NCI-H1092 (cell line): ENCODE measurements around the gene ZYX.
"Not testable (repeated sequence)": the region's sequence is repeated elsewhere in the genome, so short reads cannot be mapped to it uniquely, and the experiment has no call there.

ENCODE experiments used
- DNase-seq: peaks from one replicate; lab custom pipeline; 2025; lab: John Stamatoyannopoulos, UW

ZYX gene

DNA sequence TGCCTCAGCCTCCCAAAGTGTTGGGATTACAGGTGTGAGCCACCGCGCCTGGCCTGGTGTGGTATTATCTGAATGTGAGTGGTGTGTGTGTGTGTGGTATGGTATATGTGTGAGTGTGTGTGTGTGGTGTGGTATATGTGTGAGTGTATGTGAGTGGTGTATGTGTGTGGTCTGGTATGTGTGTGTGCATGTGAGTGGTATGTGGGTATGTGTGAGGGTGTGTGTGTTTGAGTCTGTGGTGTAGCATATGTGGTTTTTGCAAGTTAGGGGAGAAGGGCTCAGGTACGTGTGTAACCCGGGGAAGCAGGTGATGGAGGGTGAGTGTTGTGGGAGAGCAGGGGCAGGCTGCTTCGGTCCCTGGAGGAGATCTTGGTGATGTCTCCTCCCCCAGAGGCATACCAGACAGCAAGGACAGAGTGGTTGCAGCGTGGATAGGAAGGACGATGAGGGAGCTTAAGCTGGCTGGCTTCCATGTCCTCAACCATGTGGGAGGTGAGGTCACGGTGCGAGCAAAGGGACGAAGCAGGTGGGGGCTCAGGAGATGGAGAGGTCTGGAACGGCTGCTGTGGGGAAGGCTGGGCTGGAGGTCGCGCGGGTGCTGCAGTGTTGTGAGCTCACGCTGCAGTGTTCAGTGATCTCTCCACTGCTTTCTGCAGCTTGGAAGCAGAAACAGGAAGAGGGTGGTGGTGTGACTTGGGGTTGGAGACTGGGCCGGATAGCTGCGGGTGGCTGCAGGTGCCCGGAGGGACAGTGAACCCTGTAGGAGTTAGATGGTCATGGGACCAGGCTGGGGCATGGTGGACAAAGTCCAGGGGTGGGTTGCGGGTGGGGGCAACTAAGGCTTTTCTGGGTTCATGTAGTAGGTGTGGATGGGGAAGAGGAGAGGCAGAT is 5.0 kb downstream of the ZYX start:
- DNase-seq = no peak

DNA sequence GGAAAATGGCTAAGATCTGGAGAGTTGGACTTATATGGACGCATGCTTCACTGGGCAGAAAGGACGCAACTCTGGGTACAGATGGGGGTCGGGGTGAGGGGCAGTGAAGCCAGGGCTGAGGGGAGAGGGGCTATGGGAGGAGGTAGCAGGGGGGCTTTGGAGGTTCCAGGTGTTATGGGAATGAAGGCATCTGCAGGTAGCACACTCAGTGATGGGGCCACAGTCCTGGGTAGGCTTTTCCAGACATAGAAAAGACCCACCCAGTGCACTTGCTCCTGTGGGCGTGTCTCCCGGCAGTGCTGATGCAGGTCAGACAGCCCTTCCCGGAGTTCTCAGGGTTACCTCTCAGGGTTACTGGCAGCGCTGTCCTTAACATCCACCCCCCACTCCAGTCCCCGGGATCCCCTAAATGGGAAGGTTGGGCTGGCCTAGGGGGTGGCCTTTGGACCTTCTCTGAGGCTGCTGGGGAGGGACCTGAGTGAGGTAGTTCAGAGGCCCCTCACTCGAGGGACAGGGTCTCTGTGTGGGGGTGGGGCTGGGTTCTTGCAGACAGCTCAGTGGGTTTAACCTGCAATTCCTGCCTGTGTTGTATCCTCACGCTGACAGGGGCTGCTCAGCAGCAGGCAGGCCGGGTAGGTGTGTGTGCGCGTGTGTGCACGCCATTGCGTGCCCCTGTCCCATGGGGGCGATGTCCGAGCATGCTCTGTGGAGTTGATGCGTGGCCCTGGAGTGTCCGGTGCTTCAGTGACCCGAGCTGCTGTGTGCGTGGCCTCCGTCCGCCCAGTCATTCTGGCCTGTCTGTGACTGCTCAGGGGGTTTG is 6.2 kb downstream of the ZYX start:
- no peak for DNase-seq

- DNase-seq = no peak
Observed at GRCh38 chr7:143388051-143388450, 6.9 kb downstream of the ZYX start.

GRCh38 chr7:143388491-143389101 is 7.5 kb downstream of the ZYX start:
- DNase-seq = no peak

DNA sequence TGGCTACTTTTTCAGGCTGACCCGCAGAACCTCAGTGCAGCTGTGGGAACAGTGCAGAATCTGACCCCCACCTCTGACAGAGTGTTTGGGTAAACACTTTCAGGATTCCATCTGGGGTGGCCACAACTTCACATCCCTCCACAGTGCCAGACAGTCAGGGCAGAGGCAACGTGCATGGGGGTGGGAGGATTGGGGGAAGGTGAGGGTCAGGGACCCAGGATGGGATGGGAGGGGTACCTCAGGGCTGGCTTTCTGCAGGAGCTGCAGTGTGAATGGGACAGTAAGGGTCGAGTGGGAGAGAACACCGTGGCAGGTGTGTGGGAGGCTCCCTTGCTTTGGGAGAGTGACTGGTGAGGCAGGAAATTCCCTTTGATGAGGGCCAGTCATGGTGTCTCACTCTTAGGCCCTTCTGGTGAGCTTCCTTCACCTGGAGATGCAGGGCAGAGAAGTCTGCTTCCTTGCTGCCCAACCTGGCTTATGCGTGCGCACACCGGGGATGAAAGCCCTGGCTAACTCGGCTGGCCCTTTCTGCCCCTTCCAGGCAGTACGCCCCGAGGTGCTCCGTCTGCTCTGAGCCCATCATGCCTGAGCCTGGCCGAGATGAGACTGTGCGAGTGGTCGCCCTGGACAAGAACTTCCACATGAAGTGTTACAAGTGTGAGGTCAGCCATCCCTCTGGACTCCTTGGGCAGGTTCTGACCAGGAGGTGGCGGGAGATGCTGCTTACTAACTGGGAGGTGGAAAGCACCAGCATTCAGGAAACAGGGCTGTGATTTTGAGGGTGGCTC is 8.4 kb downstream of the ZYX start:
- DNase-seq = no peak

DNA sequence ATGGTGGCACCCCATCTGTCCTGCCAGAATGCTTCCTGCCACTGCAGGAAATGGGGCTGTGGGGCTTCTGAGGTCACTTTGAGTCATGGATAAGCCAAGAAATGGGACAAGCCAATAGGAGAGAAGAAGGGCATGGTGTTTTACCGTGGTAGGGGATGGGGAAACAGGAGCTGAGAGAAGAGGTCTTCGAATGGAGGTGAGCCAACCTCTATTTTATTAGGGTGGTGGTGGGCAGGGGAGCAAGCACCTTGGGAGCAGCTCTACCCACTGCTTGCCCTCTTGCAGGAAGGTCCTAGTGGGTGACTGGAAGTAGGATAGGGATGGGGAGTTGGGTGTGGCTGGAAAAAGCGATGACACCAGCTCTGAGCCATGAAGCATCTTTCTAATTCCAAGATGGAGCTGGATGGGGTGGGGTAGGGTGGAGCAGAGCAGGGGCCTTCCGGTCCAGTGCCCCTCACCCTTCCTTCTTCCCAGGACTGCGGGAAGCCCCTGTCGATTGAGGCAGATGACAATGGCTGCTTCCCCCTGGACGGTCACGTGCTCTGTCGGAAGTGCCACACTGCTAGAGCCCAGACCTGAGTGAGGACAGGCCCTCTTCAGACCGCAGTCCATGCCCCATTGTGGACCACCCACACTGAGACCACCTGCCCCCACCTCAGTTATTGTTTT is 9.1 kb downstream of the ZYX start:
- no peak for DNase-seq

DNA sequence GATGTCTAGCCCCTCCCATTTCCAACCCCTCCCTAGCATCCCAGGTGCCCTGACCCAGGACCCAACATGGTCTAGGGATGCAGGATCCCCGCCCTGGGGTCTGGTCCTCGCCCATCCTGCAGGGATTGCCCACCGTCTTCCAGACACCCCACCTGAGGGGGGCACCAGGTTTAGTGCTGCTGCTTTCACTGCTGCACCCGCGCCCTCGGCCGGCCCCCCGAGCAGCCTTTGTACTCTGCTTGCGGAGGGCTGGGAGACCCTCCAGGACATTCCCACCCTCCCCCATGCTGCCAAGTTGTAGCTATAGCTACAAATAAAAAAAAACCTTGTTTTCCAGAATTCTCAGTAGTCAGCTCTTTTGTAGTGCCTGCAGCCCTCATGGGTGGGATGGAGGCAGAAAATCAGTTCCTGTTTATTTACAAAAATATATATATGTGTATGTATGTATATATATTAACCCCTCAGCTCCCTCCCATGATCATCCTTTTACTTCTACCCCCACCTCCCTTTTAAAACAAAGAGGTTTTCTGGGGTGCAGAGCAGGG is 9.7 kb downstream of the ZYX start:
- DNase-seq = no peak

DNA sequence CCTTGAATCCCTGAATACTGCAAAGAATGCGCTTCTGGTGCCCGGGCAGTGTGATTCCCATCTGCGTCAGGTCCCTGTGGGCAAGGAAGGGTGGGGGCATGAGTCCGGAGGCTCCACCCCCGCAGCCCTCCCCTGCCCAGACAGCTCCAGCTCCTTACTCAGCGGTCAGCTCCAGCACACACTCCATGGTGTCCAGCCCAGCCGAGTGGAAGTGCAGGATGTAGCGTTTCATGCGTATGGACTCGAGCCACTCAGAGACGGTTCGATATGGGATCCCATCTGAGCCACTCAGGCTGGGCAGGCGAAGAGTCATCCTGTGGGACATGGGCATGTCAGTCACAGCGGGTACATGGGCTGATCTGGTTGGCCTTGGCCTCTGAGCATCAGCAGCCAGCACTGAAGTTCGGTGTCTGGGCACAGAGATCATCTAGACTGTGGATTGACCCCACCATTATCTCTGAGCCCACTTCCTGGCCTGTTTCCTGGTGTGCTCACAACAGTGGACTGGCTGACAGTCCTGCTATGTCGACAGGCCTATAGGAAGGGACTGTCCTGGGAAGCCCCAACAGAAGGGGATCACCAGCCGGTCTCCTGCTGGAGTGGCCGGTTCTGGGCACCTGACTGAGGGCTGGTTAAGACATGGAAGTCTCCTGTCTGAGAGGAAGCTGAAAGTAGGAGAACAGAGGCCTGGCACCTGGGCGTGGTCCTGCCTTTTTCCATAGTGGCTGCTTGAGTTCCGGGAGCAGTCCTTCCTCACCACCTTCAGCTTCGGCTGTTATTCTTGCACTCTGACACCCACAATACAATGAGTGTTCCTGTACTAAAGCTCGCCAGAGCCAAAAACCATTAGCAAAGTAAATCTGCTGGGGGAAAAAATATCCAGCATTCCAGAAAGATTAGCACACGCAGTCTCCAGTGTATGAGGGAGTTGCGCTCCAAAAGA is 10.6 kb downstream of the ZYX start:
- no peak for DNase-seq

- DNase-seq = not testable (repeated sequence)
Observed at GRCh38 chr7:143392427-143392826, 11.3 kb downstream of the ZYX start.

- DNase-seq = no peak
Observed at GRCh38 chr7:143392875-143393266, 11.7 kb downstream of the ZYX start.

GRCh38 chr7:143393267-143394041 is 12.3 kb downstream of the ZYX start:
- DNase-seq = no peak

DNA sequence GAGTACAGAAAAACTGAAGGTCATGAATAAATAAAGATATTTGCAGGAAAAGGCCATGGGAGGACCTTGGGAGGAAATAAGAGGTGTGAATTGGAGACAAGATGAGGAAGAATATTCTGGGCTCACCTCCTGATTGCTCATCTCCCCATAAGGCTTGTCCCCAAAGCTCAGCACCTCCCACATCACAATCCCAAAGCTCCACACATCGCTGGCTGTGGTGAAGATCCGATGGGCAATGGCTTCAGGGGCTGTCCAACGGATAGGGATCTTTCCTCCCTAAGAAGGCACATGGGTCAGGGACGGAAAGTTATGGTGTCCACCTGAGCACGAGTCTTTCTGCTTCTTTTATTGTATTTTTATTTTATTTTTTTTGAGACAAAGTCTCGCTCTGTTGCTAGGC is 12.9 kb downstream of the ZYX start:
- DNase-seq = no peak

DNA sequence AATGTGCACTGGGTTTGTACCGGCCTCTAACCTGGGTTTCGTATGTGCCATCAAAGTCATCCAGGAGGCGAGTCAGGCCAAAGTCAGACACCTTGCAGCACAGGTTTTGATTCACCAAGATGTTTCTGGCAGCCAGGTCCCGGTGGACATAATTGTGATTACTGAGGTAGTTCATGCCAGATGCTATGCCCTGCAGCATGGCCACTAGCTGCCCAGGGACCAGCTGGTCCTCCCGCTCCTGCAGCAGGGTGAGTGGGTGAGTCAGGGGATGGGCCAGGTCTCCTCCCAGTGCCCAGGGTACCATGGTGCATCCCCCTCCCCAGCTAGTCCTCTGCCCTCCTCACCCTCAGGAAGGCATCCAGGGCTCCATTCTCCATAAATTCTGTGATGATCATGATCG is 13.6 kb downstream of the ZYX start:
- DNase-seq = no peak

DNA sequence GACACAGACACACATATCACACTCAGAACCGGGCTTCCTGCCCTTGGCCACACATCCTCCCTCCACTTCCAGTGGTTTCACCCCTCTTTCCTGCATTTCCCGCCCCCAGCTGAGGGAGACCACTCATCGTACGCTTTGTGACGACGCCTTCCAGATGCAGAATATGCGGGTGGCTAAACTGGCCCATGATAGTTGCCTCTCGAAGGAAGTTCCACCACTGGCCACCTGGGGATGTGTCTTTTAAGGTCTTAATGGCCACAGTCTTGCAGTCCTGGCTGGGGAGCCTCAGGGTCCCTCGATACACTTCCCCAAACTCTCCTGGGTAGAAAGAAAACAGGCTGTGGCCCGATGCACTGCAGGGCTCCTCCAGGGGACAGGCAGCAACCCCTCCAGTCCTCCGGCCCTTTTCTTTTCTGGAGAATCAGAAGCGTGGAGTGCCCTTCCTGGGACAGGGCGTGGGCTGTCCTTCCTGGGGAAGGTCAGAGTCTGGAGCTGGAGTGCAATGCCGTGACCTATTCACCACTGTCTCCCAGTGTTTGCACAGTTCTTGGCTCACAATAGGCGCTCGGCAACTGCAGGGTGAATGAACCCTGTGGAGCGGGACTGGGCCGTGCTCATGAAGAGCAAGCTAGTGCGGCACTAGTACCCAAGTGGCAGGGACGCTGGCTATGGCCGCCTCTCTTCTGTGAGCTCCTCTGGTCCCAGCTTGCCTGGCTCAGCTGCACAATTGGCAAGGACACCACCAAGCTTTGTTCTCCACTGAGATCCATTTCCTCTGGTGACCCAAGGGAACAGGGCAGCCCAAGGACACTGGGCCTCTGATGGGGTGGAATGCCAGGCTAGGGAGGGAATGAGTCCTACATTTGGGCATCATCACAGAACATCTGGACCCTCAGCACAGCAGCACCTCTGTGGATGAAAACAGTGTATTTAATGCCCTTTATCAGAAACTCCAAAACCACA is 14.3 kb downstream of the ZYX start:
- DNase-seq = no peak

GRCh38 chr7:143396182-143396581 is 15.0 kb downstream of the ZYX start:
- DNase-seq = no peak

GRCh38 chr7:143396625-143397556 is 15.7 kb downstream of the ZYX start:
- DNase-seq = no peak
